GM18909 (cell line): ENCODE data around the gene DUOX1.
"Not testable (repeated sequence)": the region's sequence is repeated elsewhere in the genome, so short reads cannot be mapped to it uniquely, and the experiment has no call there.

Experiments used
- ATAC-seq: cut with Tn5 transposase; IDR thresholded peaks from one replicate; pipeline ENCODE4 v1.9.1; 2021; ENCODE audit warnings: mild to moderate bottlenecking; ENCODE audit not compliant: unreplicated experiment, poor library complexity

DUOX1 gene

GRCh38 chr15:45104170-45104569 lies 25.6 kb upstream of the DUOX1 start:
- ATAC-seq: not testable (repeated sequence)

- no peak for ATAC-seq
Measured at GRCh38 chr15:45105586-45105985, 24.2 kb upstream of the DUOX1 start.

DNA sequence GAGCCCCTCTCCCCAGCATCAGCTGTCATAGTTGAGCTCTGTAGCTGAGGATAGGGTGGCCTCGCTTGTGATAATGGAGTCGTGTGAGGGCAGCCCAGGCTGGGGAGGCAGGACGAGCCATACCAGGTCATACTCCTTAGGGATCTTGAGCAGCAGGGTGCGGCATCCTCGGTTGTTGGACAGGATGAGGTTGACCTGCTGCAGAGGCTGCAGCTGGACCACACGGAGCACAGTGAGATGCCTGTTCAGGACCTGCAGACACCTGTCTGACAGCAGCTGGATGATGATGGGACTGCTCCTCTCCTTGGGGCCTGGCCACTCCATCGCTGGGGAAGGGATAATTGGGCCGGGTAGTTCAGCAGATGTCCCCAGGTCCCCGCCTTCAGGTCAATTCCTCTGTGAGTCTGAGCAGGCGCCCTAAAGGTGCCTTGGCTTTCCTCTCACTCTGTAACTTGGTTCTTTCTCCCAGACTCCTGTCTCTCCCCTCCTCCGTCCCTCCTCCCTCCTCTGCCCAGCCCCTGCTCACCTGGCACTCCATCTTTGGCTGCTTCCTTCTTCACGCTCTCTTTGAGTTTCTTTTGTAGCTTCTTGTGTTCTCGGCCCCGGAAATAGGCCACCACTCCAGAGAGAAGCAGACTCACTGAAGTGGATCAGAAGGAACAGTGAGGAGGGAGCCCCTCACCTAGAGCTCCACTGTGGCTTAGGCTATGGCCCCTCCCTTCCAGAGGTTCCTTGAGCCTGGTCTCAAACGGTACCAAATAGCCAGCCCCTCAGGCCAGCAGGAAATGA lies 23.6 kb upstream of the DUOX1 start:
- ATAC-seq: no peak

DNA sequence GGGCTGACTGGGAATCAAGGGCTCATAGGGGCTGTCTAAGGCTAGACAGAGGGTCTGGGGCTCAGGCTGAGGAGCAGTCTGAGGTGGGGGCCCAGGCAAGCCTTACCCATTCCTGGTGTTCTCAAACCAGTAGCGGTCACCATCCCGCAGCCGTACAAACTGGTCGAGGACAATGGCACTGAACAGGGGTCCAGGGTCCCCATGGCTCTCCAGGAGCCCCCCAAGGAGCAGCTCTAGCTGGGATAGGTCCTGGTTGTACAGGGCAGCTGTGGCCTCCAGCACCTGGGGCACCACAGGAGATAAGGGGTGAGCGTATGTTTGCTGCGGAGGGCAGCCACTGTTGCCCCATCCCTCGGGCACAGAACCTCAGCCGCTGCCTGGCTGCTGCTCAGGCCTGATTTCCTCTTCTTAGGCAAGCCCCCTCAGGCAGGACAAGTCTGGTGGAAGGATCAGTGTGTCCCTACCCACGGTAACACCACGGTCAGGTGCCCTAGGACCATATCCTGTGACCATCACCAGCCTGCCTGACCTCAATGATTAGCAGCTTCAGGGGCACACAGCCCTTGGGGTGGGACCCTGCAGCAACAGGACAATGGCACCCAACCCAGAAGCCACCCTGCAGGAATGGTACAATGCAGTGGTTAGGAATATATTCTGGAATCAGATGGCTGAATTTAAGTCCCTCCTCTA lies 21.7 kb upstream of the DUOX1 start:
- no peak for ATAC-seq

DNA sequence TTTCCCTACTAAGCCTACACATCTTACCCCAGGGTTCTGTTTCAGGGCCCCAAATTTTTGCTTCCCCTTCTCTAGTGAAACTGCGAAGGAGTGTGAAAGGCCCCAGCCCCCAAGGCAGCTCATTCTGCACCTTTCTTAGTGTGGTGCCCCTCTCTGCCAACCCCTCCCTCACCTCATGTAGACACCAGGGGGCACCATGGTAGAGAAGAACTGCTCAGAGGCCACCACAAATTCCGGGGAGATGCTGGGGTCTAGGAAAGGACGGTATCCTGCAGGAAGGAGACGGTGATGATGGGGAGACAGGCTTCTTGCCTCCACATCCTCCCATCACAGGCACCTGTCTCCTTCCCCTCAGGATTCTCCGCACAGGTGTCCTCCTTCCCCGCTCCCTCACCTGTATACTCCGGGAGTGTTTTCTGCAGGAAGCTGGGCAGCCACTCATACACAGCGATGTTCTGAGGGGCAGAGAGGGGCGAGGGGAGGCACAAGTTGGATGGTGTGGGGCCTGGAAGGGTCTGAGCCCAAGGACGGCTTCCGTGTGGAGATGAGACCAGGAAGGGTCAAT lies 19.5 kb upstream of the DUOX1 start:
- ATAC-seq: no peak

DNA sequence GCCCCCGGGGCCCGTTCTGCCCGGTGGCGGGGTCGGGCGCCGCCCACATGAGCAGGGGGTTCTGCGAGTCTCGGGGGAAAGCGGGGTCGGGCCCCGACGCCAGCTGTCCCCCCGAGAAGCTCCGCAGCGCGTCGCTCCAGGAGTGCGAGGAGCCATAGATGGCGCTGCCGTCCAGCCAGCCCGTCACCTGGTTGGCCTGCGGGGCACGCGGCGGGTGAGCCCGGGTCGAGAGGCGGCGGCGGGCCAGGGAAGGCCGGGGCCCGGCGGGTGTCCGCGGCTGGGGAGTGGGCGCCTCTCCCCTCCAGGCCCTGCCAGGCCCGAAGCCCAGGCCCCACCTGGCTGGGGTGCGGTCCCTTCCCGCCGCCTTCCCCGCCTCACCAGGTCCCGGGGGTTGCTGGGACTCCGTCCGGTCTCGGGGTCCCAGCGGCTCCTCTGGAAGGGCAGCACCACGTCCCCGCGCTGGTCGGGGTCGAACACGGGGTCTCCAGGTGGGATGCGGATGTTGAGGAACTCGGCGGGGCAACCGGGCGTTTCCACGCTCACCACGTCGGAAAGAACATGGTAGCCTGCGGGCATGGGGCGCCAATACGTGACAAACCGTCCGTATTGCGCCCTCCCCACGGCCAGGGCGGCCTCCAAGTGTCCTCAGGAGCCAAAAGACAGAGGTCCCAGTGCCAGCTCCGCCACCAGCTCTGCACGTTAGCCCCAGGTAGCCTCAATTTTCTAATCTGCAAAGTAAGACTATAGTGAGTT lies 18.2 kb upstream of the DUOX1 start:
- ATAC-seq: no peak

DNA sequence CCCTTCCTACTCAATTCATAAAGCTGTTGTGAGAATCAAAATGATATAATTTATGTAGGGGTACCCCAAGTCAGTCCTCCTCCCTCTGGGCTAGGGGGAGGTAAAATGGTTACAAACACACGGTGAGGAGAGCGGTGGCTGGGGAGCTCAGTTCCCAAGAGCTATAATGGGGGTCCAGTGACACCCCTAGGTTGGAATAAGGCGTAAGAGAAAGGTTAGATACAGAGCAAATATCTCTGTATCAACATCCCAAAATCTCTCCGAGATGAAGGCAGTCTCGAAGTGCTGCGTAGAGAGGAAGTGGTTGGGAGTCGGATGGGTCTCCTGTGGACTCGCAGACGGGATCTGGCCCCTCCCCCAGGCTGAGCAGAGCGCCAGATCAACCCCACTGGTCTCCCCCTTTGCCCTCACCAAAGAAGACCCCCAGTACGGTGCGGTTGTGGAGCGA lies 17.6 kb upstream of the DUOX1 start:
- no peak for ATAC-seq

GRCh38 chr15:45112591-45113379 lies 17.0 kb upstream of the DUOX1 start:
- no peak for ATAC-seq

DNA sequence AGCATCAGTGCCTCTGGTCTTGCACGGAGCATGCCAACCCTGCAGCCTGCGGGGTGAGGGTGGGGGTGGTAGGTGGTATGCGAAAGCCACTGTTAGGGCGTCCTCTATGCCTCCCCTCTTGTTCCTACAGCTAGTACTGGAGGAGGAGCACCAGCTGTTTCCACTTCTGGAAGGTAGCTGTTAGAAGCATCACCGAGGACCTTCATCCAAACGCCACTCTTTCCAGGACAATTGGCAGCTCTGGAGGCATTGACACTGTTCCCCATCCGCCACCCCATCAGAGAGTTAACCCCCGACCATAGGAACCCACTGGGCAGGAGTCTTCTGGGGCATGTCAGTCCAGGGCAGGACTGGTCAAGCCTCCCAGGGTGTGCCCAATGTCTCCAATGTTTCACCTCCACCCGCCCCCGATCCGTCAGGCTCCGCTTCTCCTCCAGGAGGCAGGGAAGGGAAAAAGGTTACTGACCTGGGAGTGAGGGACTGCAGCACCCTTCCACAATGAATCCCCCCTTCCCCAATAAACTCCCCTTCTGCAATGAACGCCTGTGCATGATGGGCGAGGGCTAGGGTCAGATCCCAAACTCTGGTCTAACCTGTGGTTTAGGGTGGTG lies 16.3 kb upstream of the DUOX1 start:
- ATAC-seq: no peak

GRCh38 chr15:45114076-45114750 lies 15.6 kb upstream of the DUOX1 start, which contains the start of the genes DUOX2 and DUOXA2:
DUOX2 (minus strand) TSS chr15:45114172; CDS start chr15:45113411, 761 bp downstream.
DUOXA2 (plus strand) TSS chr15:45114326; CDS start chr15:45114606, 280 bp downstream.
- no peak for ATAC-seq

DNA sequence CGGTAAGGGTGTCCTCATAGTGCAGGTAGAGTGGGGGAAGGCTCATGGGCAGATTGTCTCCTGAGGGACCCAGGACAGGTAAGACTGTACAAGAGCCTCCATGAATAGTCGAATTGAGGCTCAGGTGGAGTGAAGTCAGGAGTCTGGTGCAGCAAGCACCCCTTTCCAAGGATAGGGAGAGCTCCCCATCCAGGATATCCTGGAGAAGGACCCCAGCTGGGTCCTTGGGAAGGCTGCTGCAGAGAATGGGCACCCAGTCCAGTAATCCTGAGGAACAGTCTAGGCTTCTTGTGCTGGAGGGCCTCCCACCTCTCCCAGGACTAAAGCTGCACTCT lies 15.1 kb upstream of the DUOX1 start:
- ATAC-seq: no peak

DNA sequence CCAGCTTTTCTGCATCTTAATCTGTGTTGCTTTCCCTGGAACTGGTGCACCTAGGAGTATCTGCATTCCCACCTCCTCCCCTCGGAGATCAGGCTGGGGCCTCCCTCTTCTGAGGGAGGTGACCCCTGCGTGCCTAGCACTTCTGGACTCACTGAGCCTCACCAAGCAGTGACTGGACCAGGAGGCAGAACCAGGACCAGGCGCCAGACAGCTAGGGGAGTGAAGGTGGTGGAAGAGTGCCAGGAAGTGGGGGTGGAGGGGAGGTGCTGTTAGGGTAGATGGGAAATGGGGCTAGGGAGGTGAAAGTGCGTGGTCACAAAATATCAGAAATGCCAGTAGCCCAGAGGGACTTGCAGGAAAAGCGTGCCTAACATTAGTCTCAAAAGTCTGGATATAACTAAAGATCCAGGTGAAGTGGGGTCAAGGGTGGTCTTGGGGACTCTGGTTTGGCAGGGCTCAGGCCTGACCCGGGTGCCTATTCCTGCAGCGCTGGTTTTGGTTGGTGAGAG lies 14.4 kb upstream of the DUOX1 start:
- no peak for ATAC-seq

DNA sequence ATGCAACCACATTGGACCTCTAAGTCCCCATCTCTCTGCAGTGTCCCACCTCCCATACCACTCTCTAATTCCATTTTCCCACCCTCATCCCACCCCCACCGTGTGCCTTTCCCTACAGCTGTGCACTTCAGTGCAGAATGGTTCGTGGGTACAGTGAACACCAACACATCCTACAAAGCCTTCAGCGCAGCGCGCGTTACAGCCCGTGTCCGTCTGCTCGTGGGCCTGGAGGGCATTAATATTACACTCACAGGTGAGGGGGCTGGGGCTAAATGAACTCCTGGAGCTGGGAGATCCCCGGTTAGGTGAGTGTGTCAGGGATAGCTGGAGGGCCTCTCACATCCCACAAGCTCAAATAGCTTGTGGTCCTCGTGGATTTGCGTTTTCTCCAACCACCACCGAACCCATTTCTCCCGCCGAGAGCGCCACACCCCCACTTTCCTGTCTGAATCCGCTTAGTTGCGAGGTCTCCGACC lies 13.8 kb upstream of the DUOX1 start:
- no peak for ATAC-seq

- no peak for ATAC-seq
Measured at GRCh38 chr15:45116482-45117307, 13.1 kb upstream of the DUOX1 start.

- peak; percentile 14 for ATAC-seq
Measured at GRCh38 chr15:45117308-45118130, 12.3 kb upstream of the DUOX1 start.

DNA sequence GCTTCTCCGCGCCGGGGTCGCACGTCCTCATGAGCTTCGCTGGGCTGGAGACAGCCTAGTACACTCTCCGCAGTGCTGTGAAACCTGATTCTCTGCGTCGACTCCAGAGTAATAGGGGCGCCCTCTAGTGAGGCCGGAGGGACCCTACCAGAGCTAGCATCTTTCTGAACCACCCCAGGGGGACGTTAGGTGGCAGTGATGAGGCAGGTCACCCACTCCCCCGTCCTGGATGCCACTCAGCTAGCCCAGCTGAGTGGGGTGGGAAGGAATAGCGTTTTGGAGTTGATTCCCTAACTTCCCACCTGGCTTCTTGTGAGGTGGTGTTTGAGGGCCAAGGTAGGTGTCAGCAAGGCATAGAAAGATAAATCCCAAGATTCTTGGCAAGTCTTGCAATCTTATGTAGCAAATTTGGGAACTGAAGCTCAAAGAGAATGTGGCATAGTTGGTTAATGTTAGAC lies 11.6 kb upstream of the DUOX1 start:
- peak; percentile 89 for ATAC-seq

- no peak for ATAC-seq
Measured at GRCh38 chr15:45118996-45119395, 10.8 kb upstream of the DUOX1 start.
